OCI-LY3 (cell line): Measurements from ENCODE around the gene KLK14.

Experiments used
- H2AFZ ChIP-seq: fragments of 200-600, 300-600 bp; shearing (Covaris generic); 2 replicates; pipeline ENCODE4 v1.6.0; 2014; ENCODE audit warnings: antibody characterized with exemption, low read depth, low read length
- H3K27ac ChIP-seq: fragments of 200-600, 300-600 bp; sonication (generic); 2 replicates; pipeline ENCODE4 v1.5.1; 2014; ENCODE audit warnings: mild to moderate bottlenecking, low read length, moderate library complexity, mixed read lengths
- H3K27me3 ChIP-seq: fragments of 200-600, 300-600 bp; sonication (generic); 2 replicates; pipeline ENCODE4 v1.6.1; 2014; ENCODE audit warnings: low read depth, low read length, mixed read lengths
- H3K36me3 ChIP-seq: fragments of 200-600, 300-600 bp; sonication (generic); replicated peaks from 2 replicates; pipeline ENCODE3; 2014; ENCODE audit warnings: low read depth, low read length, mixed read lengths
- H3K4me1 ChIP-seq: fragments of 300-600, 200-600 bp; sonication (generic); 2 replicates; pipeline ENCODE4 v1.6.1; 2014; ENCODE audit warnings: low read length, mixed read lengths
- H3K4me2 ChIP-seq: fragments of 200-600, 300-600 bp; sonication (generic); 2 replicates; pipeline ENCODE4 v1.6.1; 2014; ENCODE audit warnings: low read length, mixed read lengths
- H3K4me3 ChIP-seq: fragments of 300-600, 200-600 bp; sonication (generic); 2 replicates; pipeline ENCODE4 v1.5.1; 2014; ENCODE audit warnings: antibody characterized with exemption, mild to moderate bottlenecking, low read length, moderate library complexity
- H3K79me2 ChIP-seq: fragments of 300-600, 200-600 bp; shearing (Covaris generic); 2 replicates; pipeline ENCODE4 v1.6.1; 2014; ENCODE audit warnings: mild to moderate bottlenecking, low read length, mixed read lengths
- H3K9ac ChIP-seq: fragments of 300-600, 200-600 bp; shearing (Covaris generic); 2 replicates; pipeline ENCODE4 v1.6.0; 2014; ENCODE audit warnings: mild to moderate bottlenecking, low read length, moderate library complexity
- H3K9me3 ChIP-seq: fragments of 200-600, 300-600 bp; shearing (Covaris generic); 2 replicates; pipeline ENCODE4 v1.6.1; 2014; ENCODE audit warnings: low read length, mixed read lengths; ENCODE audit not compliant: insufficient read depth
- H4K20me1 ChIP-seq: fragments of 200-600, 300-600 bp; sonication (generic); 2 replicates; pipeline ENCODE4 v1.6.1; 2016; ENCODE audit warnings: low read length, mixed read lengths; ENCODE audit not compliant: insufficient read depth
- CTCF ChIP-seq: fragments of 200-600, 300-600 bp; sonication (generic); IDR thresholded peaks from 2 replicates; pipeline ENCODE4 v1.5.1; 2014; ENCODE audit warnings: antibody characterized with exemption, low read length, low read depth
- EZH2phosphoT487 ChIP-seq: fragments of 200-600 bp; shearing (Covaris generic); IDR thresholded peaks from 2 replicates; pipeline ENCODE4 v1.6.1; 2018; ENCODE audit warnings: antibody characterized with exemption, mixed run types, low read depth

KLK14 gene

GRCh38 chr19:51036519-51036918 is 46.2 kb downstream of the KLK14 start:
- Histone ChIP-seq H3K4me2 (no peak overlapping the region), H3K4me1 (no peaks in the 10 kb centered on the region), H3K27ac (no peak overlapping the region), H4K20me1 (no peaks in the 10 kb centered on the region), H3K79me2 (no peaks in the 10 kb centered on the region), H3K4me3 (no peak overlapping the region), H2AFZ (no peak overlapping the region), H3K9ac (no peak overlapping the region), H3K27me3 (peaks cover 3% of the 10 kb centered on the region; the same call in 1 of the 2 replicates), H3K9me3 (no peaks in the 10 kb centered on the region), H3K36me3 (no peaks in the 10 kb centered on the region)
- TF ChIP-seq CTCF (no peak), EZH2phosphoT487 (no peak)

- Histone ChIP-seq H3K27me3 (peaks cover 4% of the 10 kb centered on the region; the same call in 1 of the 2 replicates), H3K9ac (no peak within 1 kb of the TSS), H3K79me2 (no peaks in the 10 kb centered on the region), H2AFZ (no peak within 1 kb of the TSS), H3K4me3 (no peak within 1 kb of the TSS), H3K4me1 (no peaks in the 10 kb centered on the region), H3K36me3 (no peaks in the 10 kb centered on the region), H3K9me3 (no peaks in the 10 kb centered on the region), H4K20me1 (no peaks in the 10 kb centered on the region), H3K4me2 (no peak within 1 kb of the TSS), H3K27ac (no peak within 1 kb of the TSS)
- TF ChIP-seq EZH2phosphoT487 (no peak), CTCF (no peak)
Observed at GRCh38 chr19:51034704-51035103, 48.0 kb downstream of the KLK14 start, which contains the start of gene KLK12. Gene KLK12 (minus strand): TSS chr19:51035002. CDS start chr19:51034621, 381 bp downstream.

- H3K4me3 ChIP-seq: no peak overlapping the region
- H2AFZ ChIP-seq: no peak overlapping the region
- H3K4me1 ChIP-seq: no peaks in the 10 kb centered on the region
- H3K9me3 ChIP-seq: no peaks in the 10 kb centered on the region
- H3K9ac ChIP-seq: no peak overlapping the region
- TF ChIP-seq EZH2phosphoT487 (no peak), CTCF (no peak)
- H3K27ac ChIP-seq: no peak overlapping the region
- H3K4me2 ChIP-seq: no peak overlapping the region
- H4K20me1 ChIP-seq: no peaks in the 10 kb centered on the region
- H3K79me2 ChIP-seq: no peaks in the 10 kb centered on the region
- H3K27me3 ChIP-seq: peaks cover 8% of the 10 kb centered on the region; the same call in 1 of the 2 replicates
- no peaks in the 10 kb centered on the region for H3K36me3 ChIP-seq
Observed at GRCh38 chr19:51031880-51032225, 50.8 kb downstream of the KLK14 start.

GRCh38 chr19:51031220-51031879 is 51.3 kb downstream of the KLK14 start:
- no peak overlapping the region for H3K4me2 ChIP-seq
- H3K4me1 ChIP-seq: no peaks in the 10 kb centered on the region
- H2AFZ ChIP-seq: no peak overlapping the region
- peaks cover 8% of the 10 kb centered on the region; the same call in 1 of the 2 replicates for H3K27me3 ChIP-seq
- H3K9me3 ChIP-seq: no peaks in the 10 kb centered on the region
- H3K36me3 ChIP-seq: no peaks in the 10 kb centered on the region
- no peaks in the 10 kb centered on the region for H3K79me2 ChIP-seq
- H3K9ac ChIP-seq: no peak overlapping the region
- no peak overlapping the region for H3K4me3 ChIP-seq
- H4K20me1 ChIP-seq: no peaks in the 10 kb centered on the region
- no peak for TF ChIP-seq EZH2phosphoT487
- no peak for TF ChIP-seq CTCF
- H3K27ac ChIP-seq: no peak overlapping the region
